Measurements from ENCODE around the gene CAMK1D.
"Not testable (repeated sequence)": the region's sequence is repeated elsewhere in the genome, so short reads cannot be mapped to it uniquely, and the experiment has no call there.

The CAMK1D gene

GRCh38 chr10:12350925-12351324 is 1.6 kb downstream of the CAMK1D start:
- no peak for DNase-seq (ENCODE audit: low read depth)
- peak overlapping the region; percentile 58 for H3K4me3 ChIP-seq (ENCODE audit: low read depth, low read length)
- TF ChIP-seq CTCF (IDR thresholded peaks at IDR 0.05; ENCODE audit: control insufficient read depth, extremely low read depth, insufficient read depth), result no peak

GRCh38 chr10:12351447-12351846 is 2.1 kb downstream of the CAMK1D start:
- no peak for TF ChIP-seq CTCF (IDR thresholded peaks at IDR 0.05; ENCODE audit: control insufficient read depth, extremely low read depth, insufficient read depth)
- no peak for DNase-seq (ENCODE audit: low read depth)
- H3K4me3 ChIP-seq (ENCODE audit: low read depth, low read length), result no peak overlapping the region

GRCh38 chr10:12351889-12352288 is 2.5 kb downstream of the CAMK1D start:
- H3K4me3 ChIP-seq (ENCODE audit: low read depth, low read length), result no peak overlapping the region
- no peak for DNase-seq (ENCODE audit: low read depth)
- no peak for TF ChIP-seq CTCF (IDR thresholded peaks at IDR 0.05; ENCODE audit: control insufficient read depth, extremely low read depth, insufficient read depth)

GRCh38 chr10:12353399-12354242 is 4.3 kb downstream of the CAMK1D start:
- no peak for TF ChIP-seq CTCF (IDR thresholded peaks at IDR 0.05; ENCODE audit: control insufficient read depth, extremely low read depth, insufficient read depth)
- H3K4me3 ChIP-seq (ENCODE audit: low read depth, low read length), result no peak overlapping the region
- no peak for DNase-seq (ENCODE audit: low read depth)

- H3K4me3 ChIP-seq (ENCODE audit: low read depth, low read length), result not testable (repeated sequence)
Measured at GRCh38 chr10:12354696-12355095, 5.3 kb downstream of the CAMK1D start.

GRCh38 chr10:12355384-12355783 is 6.0 kb downstream of the CAMK1D start:
- no peak overlapping the region for H3K4me3 ChIP-seq (ENCODE audit: low read depth, low read length)
- no peak for TF ChIP-seq CTCF (IDR thresholded peaks at IDR 0.05; ENCODE audit: control insufficient read depth, extremely low read depth, insufficient read depth)
- no peak for DNase-seq (ENCODE audit: low read depth)

More at GRCh38 chr10:12354696-12355095, 5.3 kb downstream of the CAMK1D start:
- DNase-seq (ENCODE audit: low read depth), result not testable (repeated sequence)

- no peak overlapping the region for H3K4me3 ChIP-seq (ENCODE audit: low read depth, low read length)
- DNase-seq (ENCODE audit: low read depth), result no peak
- no peak for TF ChIP-seq CTCF (IDR thresholded peaks at IDR 0.05; ENCODE audit: control insufficient read depth, extremely low read depth, insufficient read depth)
Measured at GRCh38 chr10:12357525-12358151, 8.3 kb downstream of the CAMK1D start.
